Left ventricle myocardium superior (tissue), 1 donor: ENCODE measurements around the gene FOXP1. TPM values are rescaled to one million over a fixed set of nuclear protein-coding genes. Genes with fewer than 3 reads are reported as not detected.
A peak's percentile ranks its signal among the peaks of the same experiment; 100 is the strongest.
"Not testable (repeated sequence)": the region's sequence is repeated elsewhere in the genome, so short reads cannot be mapped to it uniquely, and the experiment has no call there.

Experiments
- ATAC-seq: fragments of 200-7000 bp; cut with Tn5 transposase; one replicate; pipeline ENCODE4 v1.9.1; 2020; ENCODE audit warnings: mild to moderate bottlenecking, moderate library complexity
- DNase-seq: peaks from one replicate; pipeline ENCODE4 v3.0.0-alpha.2; 2020
- intact Hi-C: fragments of 100-400 bp; cut with micrococcal nuclease; formaldehyde crosslinking; loops from one replicate; pipeline ENCODE4 v1.11.0; 2022
- total RNA-seq: library from RNA; stranded (reverse); fragmentation: NEBNext Ultra II Directional; extraction: Animal tissue kit (Norgen Biotek cat#: 25700); gene quantifications from one replicate; pipeline ENCODE4 v1.2.1, GENCODE V29; 2021
- donor health status: DM: no; HTN: yes; CAD: no; lungs with severe emphysema.

Gene FOXP1
- total RNA-seq, 1 donor from 2014 or later: 35.2 TPM

DNA sequence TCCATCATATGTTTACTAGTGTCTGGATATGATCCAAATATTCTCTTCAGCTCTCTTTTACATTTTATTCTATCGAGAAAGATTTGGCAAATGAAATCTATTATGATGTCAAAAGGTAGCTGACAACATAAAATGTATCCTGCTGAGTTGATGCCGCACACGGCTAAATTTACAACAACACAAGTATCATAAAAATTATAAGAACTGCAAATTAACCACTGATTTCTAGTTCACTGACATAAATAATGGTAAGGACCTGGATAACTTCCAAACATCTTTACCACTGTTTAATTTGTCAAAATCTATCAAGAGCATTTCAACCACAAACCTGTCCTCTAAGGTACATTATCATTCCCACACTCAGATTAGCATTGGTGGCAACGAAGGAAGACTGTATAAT lies 244.5 kb downstream of the FOXP1 start:
- ATAC-seq (no peak), DNase-seq (no peak)
- intact Hi-C loops: no loop called here

DNA sequence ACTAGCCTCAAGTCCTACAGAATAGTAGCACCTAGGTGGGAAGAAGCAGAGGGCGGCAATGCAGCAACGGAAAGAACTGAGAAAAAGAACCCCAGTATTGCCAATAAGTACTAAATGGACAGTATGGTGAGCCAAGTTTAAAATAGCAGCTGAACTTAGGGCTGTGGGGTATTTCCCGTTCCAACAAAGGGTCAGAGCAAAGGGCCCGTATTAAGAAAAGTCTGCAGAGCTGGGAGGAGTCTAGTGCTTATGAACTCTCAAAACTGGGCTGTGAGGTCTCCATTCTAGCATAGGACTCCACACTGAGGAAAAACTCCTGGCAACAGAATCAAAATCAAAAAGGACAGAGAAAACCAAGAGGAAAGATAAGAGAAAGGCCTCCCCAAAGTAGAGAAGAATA lies 250.7 kb downstream of the FOXP1 start:
- intact Hi-C loops: no loop called here
- ATAC-seq: no peak
- DNase-seq: no peak

DNA sequence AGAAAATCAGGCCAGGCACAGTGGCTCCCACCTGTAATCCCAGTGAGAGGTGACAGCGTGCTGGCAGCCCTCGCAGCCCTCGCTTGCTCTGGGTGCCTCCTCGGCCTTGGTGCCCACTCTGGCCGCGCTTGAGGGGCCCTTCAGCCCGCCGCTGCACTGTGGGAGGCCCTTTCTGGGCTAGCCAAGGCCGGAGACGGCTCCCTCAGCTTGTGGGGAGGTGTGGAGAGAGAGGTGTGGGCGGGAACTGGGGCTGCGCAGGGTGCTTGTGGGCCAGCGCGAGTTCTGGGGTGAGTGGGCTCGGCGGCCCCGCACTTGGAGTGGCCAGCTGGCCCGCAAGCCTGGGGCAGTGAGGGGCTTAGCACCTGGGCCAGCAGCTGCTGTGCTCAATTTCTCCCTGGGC lies 252.6 kb downstream of the FOXP1 start:
- no peak for ATAC-seq
- DNase-seq: no peak
- intact Hi-C loops: no loop called here

- DNase-seq: no peak
- ATAC-seq: no peak
- intact Hi-C loops: no loop called here
These were observed 253.0 kb downstream of the FOXP1 start for GRCh38 chr3:71330505-71330904.

DNA sequence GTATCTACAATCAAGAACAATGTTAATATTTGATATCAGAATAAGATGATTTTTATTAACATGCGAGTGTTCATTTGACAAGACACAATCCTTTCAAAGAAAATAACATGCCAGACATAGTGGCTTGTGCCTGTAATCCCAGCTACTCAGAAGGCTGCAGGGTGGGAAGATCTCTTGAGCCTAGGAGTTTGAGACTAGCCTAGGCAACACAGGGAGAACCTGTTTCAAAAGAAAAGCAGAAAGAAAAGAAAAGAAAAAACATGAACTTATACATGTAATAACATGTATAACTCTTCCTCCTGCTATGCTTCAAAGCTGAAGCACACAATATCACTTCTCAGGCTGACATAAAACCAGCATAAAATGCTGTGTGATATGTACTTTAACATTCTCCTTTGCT lies 253.7 kb downstream of the FOXP1 start:
- ATAC-seq: no peak
- intact Hi-C loops: no loop called here

DNA sequence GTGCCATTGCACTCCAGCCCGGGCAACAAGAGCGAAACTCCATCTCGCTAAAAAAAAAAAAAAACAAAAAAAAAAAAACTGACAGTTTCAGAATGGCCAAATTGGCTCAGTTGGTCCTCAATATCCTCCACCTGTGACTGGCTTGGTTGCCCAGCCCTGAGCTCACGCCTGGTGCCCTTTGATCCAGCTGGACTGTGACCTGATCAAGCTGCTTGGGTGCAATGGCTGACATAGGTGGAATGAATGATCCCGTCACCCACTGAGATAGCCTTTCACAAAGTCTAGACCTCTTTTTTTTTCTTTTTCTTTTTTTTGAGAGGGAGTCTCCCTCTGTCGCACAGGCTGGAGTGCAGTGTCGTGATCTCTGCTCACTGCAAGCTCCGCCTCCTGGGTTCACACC lies 254.6 kb downstream of the FOXP1 start:
- DNase-seq: no peak
- intact Hi-C loops: no loop called here
- ATAC-seq: no peak

More for the DNA sequence above, 253.7 kb downstream of the FOXP1 start:
- no peak for DNase-seq

DNA sequence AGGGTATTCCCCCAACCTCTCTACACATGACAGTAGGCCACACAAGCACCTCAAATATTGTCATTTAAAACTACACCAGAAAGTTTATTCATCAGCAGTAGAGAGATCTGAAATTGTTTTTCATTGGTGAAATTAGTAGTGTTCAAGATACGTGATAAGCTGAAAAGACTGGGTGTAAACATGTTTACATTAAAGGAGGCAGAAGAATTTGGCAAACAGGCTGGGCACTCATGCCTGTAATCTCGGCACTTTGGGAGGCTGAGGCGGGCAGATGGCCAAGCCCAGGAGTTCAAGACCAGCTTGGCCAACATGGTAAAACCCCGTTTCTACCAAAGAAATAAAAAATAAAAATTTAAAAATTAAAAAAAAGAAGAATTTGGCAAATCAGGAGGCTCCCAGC lies 255.6 kb downstream of the FOXP1 start:
- DNase-seq: no peak
- no peak for ATAC-seq
- intact Hi-C loops: no loop called here

DNA sequence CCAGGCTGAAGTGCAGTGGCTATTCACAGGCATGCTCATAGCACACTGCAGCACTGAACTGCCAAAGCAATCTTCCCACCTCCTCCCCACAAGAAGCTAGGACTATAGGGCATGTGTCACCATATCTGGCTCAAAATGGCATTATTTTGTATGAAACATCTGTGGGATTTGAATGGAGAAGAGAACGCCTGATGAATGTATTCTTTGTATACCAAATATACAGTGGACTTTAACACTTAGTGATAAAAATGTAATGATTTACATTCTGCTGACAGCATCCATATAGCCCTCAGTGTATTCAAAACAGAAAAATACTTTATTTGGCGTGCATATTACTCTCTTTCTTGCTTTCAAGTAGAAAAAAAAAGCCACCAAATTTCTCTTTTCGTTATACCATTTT lies 257.8 kb downstream of the FOXP1 start:
- intact Hi-C loops: no loop called here
- DNase-seq (no peak), ATAC-seq (no peak)

DNA sequence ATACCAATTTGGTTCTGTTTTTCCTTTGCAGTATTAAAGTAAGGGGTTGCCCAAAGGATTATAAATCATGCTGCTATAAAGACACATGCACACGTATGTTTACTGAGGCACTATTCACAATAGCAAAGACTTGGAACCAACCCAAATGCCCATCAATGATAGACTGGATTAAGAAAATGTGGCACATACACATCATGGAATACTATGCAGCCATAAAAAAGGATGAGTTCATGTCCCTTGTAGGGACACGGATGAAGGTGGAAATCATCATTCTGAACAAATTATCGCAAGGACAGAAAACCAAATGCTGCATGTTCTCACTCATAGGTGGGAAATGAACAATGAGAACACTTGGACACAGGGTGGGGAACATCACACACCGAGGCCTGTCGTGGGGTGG lies 259.3 kb downstream of the FOXP1 start:
- DNase-seq, intact Hi-C loops, ATAC-seq: not testable (repeated sequence)

DNA sequence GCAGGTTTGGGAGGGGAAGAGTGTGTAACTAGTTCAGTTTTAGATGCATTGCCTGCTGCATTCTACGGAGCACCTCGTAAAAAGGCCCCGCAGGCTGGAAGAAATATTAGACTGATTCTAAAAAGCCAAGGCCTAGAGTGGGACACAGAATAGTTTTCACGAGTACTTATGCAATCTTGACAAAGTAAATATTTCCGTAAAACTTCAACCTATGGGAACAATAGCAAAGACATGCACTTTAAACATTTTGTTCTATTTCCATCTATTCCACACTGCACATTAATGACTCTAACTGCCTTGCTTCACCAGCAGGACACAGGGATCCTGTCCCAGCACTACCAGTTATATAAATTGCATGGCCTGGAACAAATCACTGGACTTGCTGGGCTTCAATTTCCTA lies 260.0 kb downstream of the FOXP1 start:
- intact Hi-C loops: no loop called here
- ATAC-seq (no peak), DNase-seq (no peak)

- DNase-seq: no peak
- no peak for ATAC-seq
- intact Hi-C loops: no loop called here
These were observed 261.4 kb downstream of the FOXP1 start for GRCh38 chr3:71322154-71322553.

DNA sequence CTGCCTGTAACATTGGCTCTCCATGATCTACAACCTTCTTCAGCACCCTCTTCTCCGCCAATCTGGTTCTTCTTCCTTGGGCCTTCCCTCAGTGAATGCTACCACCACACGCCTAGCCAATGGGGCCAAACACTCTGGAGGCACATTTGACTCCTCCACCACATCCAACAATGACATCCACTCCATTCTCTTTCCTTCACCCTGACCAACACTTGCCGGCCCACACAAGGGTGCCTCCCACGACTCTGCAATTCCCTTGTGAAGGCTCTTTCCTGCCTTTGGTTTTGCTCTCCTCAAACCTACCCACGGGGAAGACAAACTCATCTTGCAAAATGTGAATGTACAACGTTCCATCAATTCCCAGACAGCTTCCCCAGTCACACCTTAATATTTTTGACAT lies 263.8 kb downstream of the FOXP1 start:
- intact Hi-C loops: no loop called here
- ATAC-seq (no peak), DNase-seq (no peak)

DNA sequence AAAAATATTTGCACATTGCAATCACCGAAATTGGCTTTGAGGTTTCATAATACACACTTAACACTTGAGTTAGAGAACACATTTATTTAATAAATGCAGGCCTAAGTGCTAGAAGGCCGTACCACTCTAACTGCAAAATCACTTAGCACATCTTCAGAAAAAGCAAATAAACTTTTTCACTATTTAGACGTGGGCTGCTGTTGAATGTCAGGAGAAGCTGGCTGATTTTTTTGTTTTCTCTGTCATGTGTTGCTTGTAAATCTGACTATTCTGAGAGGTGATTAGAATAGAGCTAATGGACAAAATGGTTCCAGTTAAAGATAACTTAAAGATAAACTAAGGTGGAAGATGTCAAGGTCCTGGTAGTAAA lies 265.1 kb downstream of the FOXP1 start:
- intact Hi-C loops: no loop called here
- DNase-seq (no peak), ATAC-seq (no peak)

- DNase-seq (no peak), ATAC-seq (no peak)
- intact Hi-C loops: no loop called here
These were observed 265.6 kb downstream of the FOXP1 start for GRCh38 chr3:71317749-71318457.

GRCh38 chr3:71317140-71317539 lies 266.4 kb downstream of the FOXP1 start:
- no peak for ATAC-seq
- DNase-seq: no peak
- intact Hi-C loops: no loop called here

DNA sequence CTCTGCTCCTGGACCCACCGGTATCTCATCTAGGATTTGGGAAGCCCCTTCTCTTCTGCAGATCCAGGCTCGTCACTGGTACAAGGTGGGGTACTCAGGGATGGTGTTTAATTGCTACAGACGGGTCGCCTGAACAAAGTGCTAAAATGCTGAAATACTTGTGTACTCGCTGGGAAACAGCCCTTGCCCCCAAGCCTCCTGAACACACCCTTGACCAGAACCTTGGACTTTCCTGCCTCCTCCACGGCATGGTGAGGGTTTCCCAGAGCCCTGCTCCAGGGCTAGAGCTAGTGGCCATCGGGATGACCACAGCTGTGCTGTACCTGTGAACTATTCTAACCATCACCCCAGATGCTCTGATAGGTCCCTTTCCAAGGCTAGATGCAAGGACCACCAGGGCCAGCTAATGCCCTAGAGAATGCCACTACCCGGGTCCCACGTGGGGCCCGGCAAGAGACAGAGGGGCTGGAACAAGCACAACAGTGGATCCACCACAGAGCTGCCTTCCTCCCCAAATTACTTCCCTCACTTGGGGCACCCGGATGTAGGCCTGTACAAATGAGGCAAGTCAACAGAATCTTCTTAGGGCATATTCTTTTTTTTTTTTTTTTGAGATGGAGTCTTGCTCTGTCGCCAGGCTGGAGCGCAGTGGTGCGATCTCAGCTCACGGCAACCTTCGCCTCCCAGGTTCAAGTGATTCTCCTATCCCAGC lies 267.3 kb downstream of the FOXP1 start:
- intact Hi-C loops: no loop called here
- ATAC-seq: no peak
- DNase-seq: no peak

DNA sequence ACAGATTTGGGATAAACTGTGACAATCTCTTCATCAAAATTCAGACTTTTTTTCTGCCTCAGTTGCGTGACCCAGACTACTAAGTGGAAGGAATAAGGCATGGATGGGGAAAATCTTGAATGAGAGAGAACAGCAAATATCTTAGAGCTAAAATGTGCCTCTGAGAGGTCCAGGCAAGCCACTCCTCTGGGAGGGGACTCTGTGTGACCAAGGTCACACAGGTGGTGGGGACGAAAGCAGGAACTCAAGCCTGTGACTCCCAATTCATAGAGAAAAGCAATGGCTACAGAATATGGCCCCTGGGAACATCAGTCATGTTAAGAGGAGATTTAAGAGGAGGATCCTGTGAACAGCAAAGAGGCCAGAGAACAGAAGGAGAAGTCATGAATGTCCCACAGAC lies 268.1 kb downstream of the FOXP1 start:
- ATAC-seq (no peak), DNase-seq (no peak)
- intact Hi-C loops: no loop called here

GRCh38 chr3:71313844-71314243 lies 269.7 kb downstream of the FOXP1 start:
- DNase-seq (no peak), ATAC-seq (no peak)
- intact Hi-C loops: no loop called here

DNA sequence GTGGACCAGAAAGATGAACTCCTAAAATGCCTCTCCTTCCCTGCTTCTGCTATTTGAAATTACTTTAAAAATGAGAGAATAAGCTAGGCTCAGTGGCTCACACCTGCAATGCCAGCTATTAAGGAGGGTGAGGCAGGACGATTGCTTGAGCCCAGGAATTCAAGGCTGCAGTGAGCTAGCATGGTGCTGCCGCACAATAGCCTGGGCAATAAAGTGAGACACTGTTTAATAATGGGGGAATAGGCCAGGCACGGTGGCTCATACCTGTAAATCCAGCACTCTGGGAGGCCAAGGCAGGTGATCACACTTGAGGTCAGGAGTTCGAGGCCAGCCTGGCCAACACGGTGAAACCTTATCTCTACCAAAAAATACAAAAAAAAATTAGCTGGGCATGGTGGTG lies 271.1 kb downstream of the FOXP1 start:
- intact Hi-C loops: no loop called here
- DNase-seq (no peak), ATAC-seq (no peak)

DNA sequence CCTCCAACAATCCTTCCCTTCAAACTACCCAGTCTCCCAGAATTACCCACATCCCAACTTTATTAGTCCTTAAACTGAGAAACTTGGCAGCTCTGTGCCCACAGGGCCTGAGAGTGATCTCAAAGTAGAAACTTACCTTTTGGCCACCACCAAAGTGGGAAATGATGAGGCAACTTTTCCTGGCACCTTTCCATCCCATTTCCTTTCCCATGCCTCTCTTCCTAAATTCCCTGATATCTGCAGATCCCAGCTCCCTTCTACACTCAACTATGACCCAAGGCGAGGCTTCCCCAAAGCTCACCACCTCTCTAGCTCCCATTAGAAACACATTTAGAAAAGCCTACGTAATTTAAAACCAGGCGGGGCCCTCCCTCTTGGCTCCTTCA lies 271.9 kb downstream of the FOXP1 start:
- DNase-seq (no peak), ATAC-seq (no peak)
- intact Hi-C loops: no loop called here

DNA sequence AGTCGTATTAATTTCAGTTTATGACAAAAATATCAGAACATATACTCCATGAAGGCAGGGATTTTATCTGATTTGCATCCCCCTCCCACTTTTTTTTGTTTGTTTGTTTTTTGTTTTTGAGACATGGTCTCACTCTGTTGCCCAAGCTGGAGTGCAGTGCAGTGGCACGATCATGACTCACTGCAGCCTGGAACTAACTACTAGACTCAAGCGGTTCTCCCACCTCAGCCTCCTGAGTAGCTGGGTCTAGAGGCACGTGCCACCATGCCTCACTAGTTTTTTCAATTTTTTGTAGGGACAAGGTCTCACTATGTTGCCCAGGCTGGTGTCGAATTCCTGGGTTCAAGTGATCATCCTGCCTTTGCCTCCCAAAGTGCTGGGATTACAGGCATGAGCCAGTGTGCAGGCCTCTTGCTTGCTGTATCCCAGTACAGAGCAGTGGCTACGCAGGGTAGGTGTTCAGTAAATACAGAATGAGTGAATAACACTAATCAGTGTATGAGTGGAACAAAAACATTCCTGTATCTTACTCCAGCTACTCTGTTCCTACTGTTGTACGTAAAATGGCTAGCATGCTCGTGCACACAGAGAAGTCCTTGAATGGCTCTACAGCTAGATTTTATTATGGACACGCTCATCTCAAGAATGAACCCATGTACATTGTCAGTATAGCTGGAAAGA lies 272.4 kb downstream of the FOXP1 start:
- intact Hi-C loops: no loop called here
- DNase-seq (no peak), ATAC-seq (peak; percentile 30)
